ENCODE measurements around the gene CT45A7.
"Not testable (repeated sequence)": the region's sequence is repeated elsewhere in the genome, so short reads cannot be mapped to it uniquely, and the experiment has no call there.

Gene CT45A7

GRCh38 chrX:135837180-135837579 lies at the start of gene CT45A7:
Gene CT45A7 (minus strand): TSS chrX:135837280. CDS start chrX:135833533, 3,747 bp downstream.
- H3K9me3 ChIP-seq; H3K27ac ChIP-seq; intact Hi-C loops (cut with DNase I; ENCODE audit: low total_unique reads); H3K4me1 ChIP-seq; DNase-seq; H3K36me3 ChIP-seq; H3K27me3 ChIP-seq; H3K4me3 ChIP-seq: not testable (repeated sequence)

GRCh38 chrX:135882741-135883140 lies 45.7 kb upstream of the CT45A7 start:
- H3K36me3 ChIP-seq; H3K27me3 ChIP-seq; H3K27ac ChIP-seq; H3K4me3 ChIP-seq; DNase-seq; H3K9me3 ChIP-seq; intact Hi-C loops (cut with DNase I; ENCODE audit: low total_unique reads); H3K4me1 ChIP-seq: not testable (repeated sequence)

GRCh38 chrX:135871712-135872111 lies 34.6 kb upstream of the CT45A7 start, which contains the start of gene CT45A9:
Gene CT45A9 (minus strand): TSS chrX:135871812. CDS start chrX:135868061, 3,751 bp downstream.
- H3K27ac ChIP-seq; H3K4me3 ChIP-seq; DNase-seq; H3K27me3 ChIP-seq; H3K36me3 ChIP-seq; H3K9me3 ChIP-seq; intact Hi-C loops (cut with DNase I; ENCODE audit: low total_unique reads); H3K4me1 ChIP-seq: not testable (repeated sequence)

GRCh38 chrX:135854438-135854837 lies 17.4 kb upstream of the CT45A7 start, which contains the start of gene CT45A8:
Gene CT45A8 (minus strand): TSS chrX:135854538. CDS start chrX:135850783, 3,755 bp downstream.
- H3K27ac ChIP-seq; DNase-seq; H3K4me1 ChIP-seq; H3K27me3 ChIP-seq; H3K36me3 ChIP-seq; H3K4me3 ChIP-seq; intact Hi-C loops (cut with DNase I; ENCODE audit: low total_unique reads); H3K9me3 ChIP-seq: not testable (repeated sequence)

GRCh38 chrX:135819912-135820311 lies 17.2 kb downstream of the CT45A7 start, which contains the start of gene CT45A2:
Gene CT45A2 (minus strand): TSS chrX:135820012. CDS start chrX:135816265, 3,747 bp downstream.
- intact Hi-C loops (cut with DNase I; ENCODE audit: low total_unique reads); H3K27ac ChIP-seq; H3K4me3 ChIP-seq; DNase-seq; H3K36me3 ChIP-seq; H3K27me3 ChIP-seq; H3K4me1 ChIP-seq; H3K9me3 ChIP-seq: not testable (repeated sequence)

- H3K4me1 ChIP-seq; H3K9me3 ChIP-seq; intact Hi-C loops (cut with DNase I; ENCODE audit: low total_unique reads); H3K27ac ChIP-seq; DNase-seq; H3K36me3 ChIP-seq; H3K4me3 ChIP-seq; H3K27me3 ChIP-seq: not testable (repeated sequence)
These were observed 34.4 kb downstream of the CT45A7 start, which contains the start of gene CT45A6 for GRCh38 chrX:135802687-135803086. Gene CT45A6 (minus strand): TSS chrX:135802787. CDS start chrX:135798993, 3,794 bp downstream.

GRCh38 chrX:135785403-135785802 lies 51.7 kb downstream of the CT45A7 start, which contains the start of gene CT45A5:
Gene CT45A5 (minus strand): TSS chrX:135785503. CDS start chrX:135781729, 3,774 bp downstream.
- H3K36me3 ChIP-seq; H3K9me3 ChIP-seq; intact Hi-C loops (cut with DNase I; ENCODE audit: low total_unique reads); DNase-seq; H3K4me1 ChIP-seq; H3K27me3 ChIP-seq; H3K4me3 ChIP-seq; H3K27ac ChIP-seq: not testable (repeated sequence)

All from tibial artery (tissue), 4 donors.